GM23248 (cell line): ENCODE measurements around the gene SLC19A1. TPM values are rescaled to one million over a fixed set of nuclear protein-coding genes. Genes with fewer than 3 reads are reported as not detected.

Experiments used
- DNase-seq: peaks from one replicate; pipeline ENCODE4 v3.0.0-alpha.2; 2015
- H2AFZ ChIP-seq: fragments of 200-600 bp; sonication (generic); 2 replicates; pipeline ENCODE4 v1.6.1; 2016; ENCODE audit warnings: antibody characterized with exemption
- H3F3A ChIP-seq: fragments of 200-600 bp; sonication (generic); 2 replicates; pipeline ENCODE4 v1.6.1; 2016; ENCODE audit warnings: mild to moderate bottlenecking, antibody characterized with exemption, mixed run types; ENCODE audit not compliant: insufficient read depth
- H3K27ac ChIP-seq: fragments of 200-600 bp; sonication (generic); 2 replicates; pipeline ENCODE4 v1.5.1; 2016; ENCODE audit warnings: mild to moderate bottlenecking
- H3K27me3 ChIP-seq: fragments of 200-600 bp; sonication (generic); replicated peaks from 2 replicates; pipeline ENCODE4 v1.6.1; 2016; ENCODE audit warnings: mild to moderate bottlenecking; ENCODE audit not compliant: insufficient read depth
- H3K36me3 ChIP-seq: fragments of 200-600 bp; sonication (generic); 2 replicates; pipeline ENCODE4 v1.6.1; 2016; ENCODE audit warnings: low read depth, mild to moderate bottlenecking
- H3K4me1 ChIP-seq: fragments of 200-600 bp; sonication (generic); 2 replicates; pipeline ENCODE4 v1.6.1; 2016; ENCODE audit warnings: mild to moderate bottlenecking; ENCODE audit not compliant: insufficient read depth
- H3K4me2 ChIP-seq: fragments of 200-600 bp; sonication (generic); one replicate; pipeline ENCODE4 v1.6.1; 2016; ENCODE audit warnings: mild to moderate bottlenecking; ENCODE audit not compliant: unreplicated experiment
- H3K4me3 ChIP-seq: fragments of 200-600 bp; sonication (generic); 2 replicates; pipeline ENCODE4 v1.5.1; 2016; ENCODE audit warnings: mild to moderate bottlenecking
- H3K79me2 ChIP-seq: fragments of 200-600 bp; sonication (generic); 2 replicates; pipeline ENCODE4 v1.6.1; 2016; ENCODE audit warnings: mild to moderate bottlenecking; ENCODE audit not compliant: insufficient read depth
- H3K9ac ChIP-seq: fragments of 200-600 bp; sonication (generic); 2 replicates; pipeline ENCODE4 v1.6.1; 2016; ENCODE audit warnings: mild to moderate bottlenecking
- H3K9me2 ChIP-seq: fragments of 200-600 bp; sonication (generic); 2 replicates; pipeline ENCODE4 v1.6.1; 2016; ENCODE audit warnings: mixed run types, mild to moderate bottlenecking, moderate library complexity; ENCODE audit not compliant: insufficient read depth
- H3K9me3 ChIP-seq: fragments of 200-600 bp; sonication (generic); one replicate; pipeline ENCODE4 v1.6.1; 2017; ENCODE audit warnings: low read depth
- H4K20me1 ChIP-seq: fragments of 200-600 bp; sonication (generic); 2 replicates; pipeline ENCODE4 v1.6.0; 2016; ENCODE audit not compliant: insufficient read depth
- EZH2 ChIP-seq: fragments of 200-600 bp; sonication (generic); IDR thresholded peaks from 2 replicates; pipeline ENCODE4 v1.6.1; 2018; ENCODE audit warnings: antibody characterized with exemption, mild to moderate bottlenecking; ENCODE audit not compliant: insufficient read depth, poor library complexity, severe bottlenecking
- EZH2phosphoT487 ChIP-seq: fragments of 200-600 bp; sonication (generic); IDR thresholded peaks from 2 replicates; pipeline ENCODE4 v1.6.1; 2018; ENCODE audit warnings: antibody characterized with exemption, moderate library complexity, mild to moderate bottlenecking, low read depth; ENCODE audit not compliant: insufficient read depth
- WGBS, 2 experiments: methylation state at CpG; one replicate each; pipeline ENCODE4 v1.1.6; 2015 to 2017; ENCODE audit warnings: low lambda C conversion rate in 2 of 2, low coverage in 1 of 2; ENCODE audit errors: missing lambda C conversion rate in 2 of 2; 5-methylcytosine and 5-hydroxymethylcytosine counted together
- in situ Hi-C: fragments of 300-500 bp; cut with MboI; formaldehyde crosslinking; loops from 2 replicates; pipeline ENCODE4 v1.15.0; 2020
- polyA plus RNA-seq: library from polyadenylated mRNA; unstranded; fragments of >200 nt; fragmentation: Nextera tagmentation; extraction: Ambion mirVana; gene quantifications from 2 replicates; pipeline ENCODE4 v1.2.1, GENCODE V29; 2016
- total RNA-seq: library from RNA; depleted of rRNA; stranded (reverse); fragments of >200 nt; shearing (Covaris generic); gene quantifications from 2 replicates; pipeline ENCODE4 v1.2.3, GENCODE V29; 2014

SLC19A1 gene
- total and polyA plus RNA-seq, 2 experiments from 2014 or later: 7.8 to 8.4 TPM

GRCh38 chr21:45451091-45451740, 91.0 kb downstream of the SLC19A1 start:
- no peak for DNase-seq
- H3K4me3 ChIP-seq: no peak overlapping the region
- H3K4me2 ChIP-seq: no peak overlapping the region
- no peak for TF ChIP-seq EZH2
- no peak for TF ChIP-seq EZH2phosphoT487
- peaks cover 17% of the 10 kb centered on the region for H3K4me1 ChIP-seq
- H3F3A ChIP-seq: peaks cover 14% of the 10 kb centered on the region
- in situ Hi-C loops: loop anchor here (10.0 kb wide), 1 partner anchor 306 kb away; no protein-coding TSS in a partner anchor
- no peak overlapping the region for H3K9ac ChIP-seq
- no peak overlapping the region for H2AFZ ChIP-seq
- H3K9me2 ChIP-seq: no peaks in the 10 kb centered on the region
- no peaks in the 10 kb centered on the region for H3K79me2 ChIP-seq
- 84 to 89% methylated on average over 20 of the region's 20 CpGs for WGBS, 2 experiments
- H4K20me1 ChIP-seq: no peaks in the 10 kb centered on the region
- H3K36me3 ChIP-seq: no peaks in the 10 kb centered on the region
- no peaks in the 10 kb centered on the region for H3K27me3 ChIP-seq
- no peak overlapping the region for H3K27ac ChIP-seq
- no peaks in the 10 kb centered on the region for H3K9me3 ChIP-seq

GRCh38 chr21:45450423-45451090, 91.7 kb downstream of the SLC19A1 start:
- H3K9ac ChIP-seq: no peak overlapping the region
- no peak overlapping the region for H3K27ac ChIP-seq
- no peak overlapping the region for H3K4me3 ChIP-seq
- peaks cover 14% of the 10 kb centered on the region for H3F3A ChIP-seq
- no peak for DNase-seq
- H3K9me2 ChIP-seq: no peaks in the 10 kb centered on the region
- H4K20me1 ChIP-seq: no peaks in the 10 kb centered on the region
- no peaks in the 10 kb centered on the region for H3K27me3 ChIP-seq
- H3K9me3 ChIP-seq: no peaks in the 10 kb centered on the region
- H3K4me2 ChIP-seq: no peak overlapping the region
- H3K79me2 ChIP-seq: no peaks in the 10 kb centered on the region
- H2AFZ ChIP-seq: no peak overlapping the region
- in situ Hi-C loops: loop anchor here (10.0 kb wide), 1 partner anchor 306 kb away; no protein-coding TSS in a partner anchor
- WGBS, 2 experiments: 83 to 89% methylated on average over 23 to 24 of the region's 24 CpGs
- TF ChIP-seq EZH2 (no peak), EZH2phosphoT487 (no peak)
- no peaks in the 10 kb centered on the region for H3K36me3 ChIP-seq
- H3K4me1 ChIP-seq: peaks cover 17% of the 10 kb centered on the region

GRCh38 chr21:45449658-45450422, 92.4 kb downstream of the SLC19A1 start:
- DNase-seq: no peak
- no peaks in the 10 kb centered on the region for H3K27me3 ChIP-seq
- in situ Hi-C loops: loop anchor here (10.0 kb wide), 1 partner anchor 305 kb away; no protein-coding TSS in a partner anchor
- no peak overlapping the region for H2AFZ ChIP-seq
- H3K79me2 ChIP-seq: no peaks in the 10 kb centered on the region
- H4K20me1 ChIP-seq: no peaks in the 10 kb centered on the region
- no peaks in the 10 kb centered on the region for H3K9me2 ChIP-seq
- peaks cover 15% of the 10 kb centered on the region for H3K4me1 ChIP-seq
- peaks cover 14% of the 10 kb centered on the region for H3F3A ChIP-seq
- H3K4me2 ChIP-seq: no peak overlapping the region
- no peak overlapping the region for H3K4me3 ChIP-seq
- no peak overlapping the region for H3K9ac ChIP-seq
- 91 to 94% methylated on average over 19 to 22 of the region's 22 CpGs for WGBS, 2 experiments
- no peak for TF ChIP-seq EZH2phosphoT487
- TF ChIP-seq EZH2: no peak
- H3K9me3 ChIP-seq: no peaks in the 10 kb centered on the region
- H3K36me3 ChIP-seq: no peaks in the 10 kb centered on the region
- H3K27ac ChIP-seq: no peak overlapping the region

GRCh38 chr21:45448810-45449657, 93.2 kb downstream of the SLC19A1 start:
- no peaks in the 10 kb centered on the region for H3K36me3 ChIP-seq
- WGBS, 2 experiments: 74 to 76% methylated on average over 27 to 28 of the region's 28 CpGs
- no peak overlapping the region for H3K9ac ChIP-seq
- no peaks in the 10 kb centered on the region for H4K20me1 ChIP-seq
- H3F3A ChIP-seq: peaks cover 14% of the 10 kb centered on the region
- H3K9me3 ChIP-seq: no peaks in the 10 kb centered on the region
- 0 out of 2 replicates have a peak, but pooled peaks cover 7% of the 10 kb centered on the region for H3K4me1 ChIP-seq
- no peak for DNase-seq
- H3K27ac ChIP-seq: no peak overlapping the region
- no peaks in the 10 kb centered on the region for H3K9me2 ChIP-seq
- no peak overlapping the region for H3K4me3 ChIP-seq
- no peak for TF ChIP-seq EZH2
- TF ChIP-seq EZH2phosphoT487: no peak
- no peaks in the 10 kb centered on the region for H3K27me3 ChIP-seq
- in situ Hi-C loops: no loop called here
- no peak overlapping the region for H3K4me2 ChIP-seq
- no peak overlapping the region for H2AFZ ChIP-seq
- no peaks in the 10 kb centered on the region for H3K79me2 ChIP-seq
